Heart left ventricle (tissue), 16 donors: ENCODE results near the gene CLPTM1L. TPM values are rescaled to one million over a fixed set of nuclear protein-coding genes. Genes with fewer than 3 reads are reported as not detected.
A peak's percentile ranks its signal among the peaks of the same experiment; 100 is the strongest.
"Not testable (repeated sequence)": the region's sequence is repeated elsewhere in the genome, so short reads cannot be mapped to it uniquely, and the experiment has no call there.

Experiments used
- ATAC-seq, 4 donors: fragments of 200-7000 bp; cut with Tn5 transposase; one replicate each; pipeline ENCODE4 v1.9.1; 2020 to 2022; ENCODE audit warnings: moderate library complexity in 4 of 4, mild to moderate bottlenecking in 3 of 4, moderate number of reproducible peaks in 1 of 4
- DNase-seq, 5 donors: peaks; one replicate each; pipeline ENCODE4 v3.0.0-alpha.2; 2020
- H3K27ac ChIP-seq, 12 donors: fragments of 200-600 bp; sonication (generic) in 4 of 12; one replicate each; pipeline versions ENCODE4 v1.5.0 to v1.8.0; 2016 to 2022; ENCODE audit warnings: mild to moderate bottlenecking in 2 of 12
- H3K27me3 ChIP-seq, 9 donors: fragments of 200-600 bp; sonication (generic) in 2 of 9; one replicate each; pipeline versions ENCODE4 v1.5.1 to v1.8.0; 2016 to 2022; ENCODE audit warnings: mild to moderate bottlenecking in 3 of 9
- H3K36me3 ChIP-seq, 9 donors: fragments of 200-600 bp; sonication (generic) in 2 of 9; one replicate each; pipeline versions ENCODE4 v1.5.0 to v1.8.0; 2018 to 2022; ENCODE audit warnings: mild to moderate bottlenecking in 2 of 9
- H3K4me1 ChIP-seq, 12 donors: fragments of 200-600 bp; sonication (generic) in 4 of 12; one replicate each; pipeline versions ENCODE4 v1.5.0 to v1.8.0; 2016 to 2022; ENCODE audit warnings: mild to moderate bottlenecking in 3 of 12
- H3K4me3 ChIP-seq, 12 donors: fragments of 200-600 bp; sonication (generic) in 4 of 12; one replicate each; pipeline versions ENCODE4 v1.5.0 to v1.8.0; 2017 to 2022; ENCODE audit warnings: mild to moderate bottlenecking in 9 of 12, moderate library complexity in 4 of 12
- H3K9me3 ChIP-seq, 12 donors: fragments of 200-600 bp; sonication (generic) in 4 of 12; one replicate each; pipeline versions ENCODE4 v1.5.0 to v1.8.0; 2016 to 2022; ENCODE audit warnings: mild to moderate bottlenecking in 1 of 12
- CTCF ChIP-seq, 12 donors: fragments of 200-600 bp; sonication (generic) in 4 of 12; IDR thresholded peaks; one replicate each; pipeline versions ENCODE4 v1.5.0 to v1.8.0; 2018 to 2022; ENCODE audit warnings: antibody characterized with exemption in 12 of 12, mild to moderate bottlenecking in 5 of 12
- POLR2A ChIP-seq, 2 donors: fragments of 450-650 bp; IDR thresholded peaks; one replicate each; pipeline ENCODE4 v1.6.1; 2017; ENCODE audit warnings: antibody characterized with exemption in 2 of 2, mild to moderate bottlenecking in 2 of 2, moderate library complexity in 2 of 2
- WGBS, 4 donors: extraction: QIAGEN DNeasy Blood & Tissue Kit in 2 of 4; methylation state at CpG; one replicate each; pipeline versions ENCODE4 v1.1.5 to v1.1.7; 2013 to 2018; 5-methylcytosine and 5-hydroxymethylcytosine counted together
- intact Hi-C, 10 donors: fragments of 100-400 bp; cut with DNase I; formaldehyde crosslinking; loops; one replicate each; pipeline versions ENCODE4 v1.11.1 to v1.14.2; 2022
- polyA plus RNA-seq, 2 donors: library from polyadenylated mRNA; stranded (reverse); fragments of 200-250 nt; gene quantifications; one replicate each; pipeline ENCODE4 v1.2.3, GENCODE V29; 2013
- total RNA-seq, 9 donors: library from RNA; depleted of rRNA in 2 of 9; stranded (reverse); fragments of >200 nt in 2 of 9; fragmentation: NEBNext Ultra II Directional in 3 of 9; extraction: Animal tissue kit (Norgen Biotek cat#: 25700) in 3 of 9; gene quantifications; one replicate each; pipeline versions ENCODE4 v1.1.0 to v1.2.4, GENCODE V29; 2016 to 2023
- donor health status: ischemic (EF 13 %, LVEDD 7.1; RV severe dilation, severe dysfunction).
- donor health status: healthy with polysubstance abuse.
- donor health status: DM: no; HTN: yes; CAD: no.
- donor health status: DM: no; HTN: no; CAD: no.
- donor health status: ischemic (EF 25% LVEDD 6.9; RV normal size, moderate dysfunction).
- donor health status: ischemic (EF 25% LVEDD 5.7; RV mildly dilated, moderate dysfunction).
- donor health status: healthy.
- donor health status: DM: yes; HTN: yes; CAD: no.
- donor health status: ischemic (EF 35%, LVEDD 5.7; RV mildly dilated, moderate dysfunction).
- donor health status: nonischemic (EF 11% LVEDD 7.7; RV severe dilation, severe dysfunction).
- donor health status: DM: yes; HTN: yes; CAD: no.
- donor health status: PGD.
- donor health status: ischemic (EF 29% LVEDD 5.4; RV normal size, mild dysfunction).
- donor health status: nonischemic (EF 23%, LVEDD 6.1; RV moderate dilation, normal function).

The CLPTM1L gene
- total and polyA plus RNA-seq, 11 donors, result 23.5 to 96.8 (median 39.4) TPM

GRCh38 chr5:1276930-1277329, 68.0 kb downstream of the CLPTM1L start:
- no peaks in the 10 kb centered on the region for H3K4me1 ChIP-seq
- ATAC-seq (no peak), DNase-seq (peak in 1 of 5 donors; percentile 51)
- no peaks in the 10 kb centered on the region for H3K36me3 ChIP-seq
- no peaks in the 10 kb centered on the region for H3K27me3 ChIP-seq
- WGBS, 4 donors, result 81 to 86% (median 84%) methylated on average over 11 to 20 of the region's 20 CpGs
- no peak overlapping the region for H3K4me3 ChIP-seq
- intact Hi-C loops, result no loop called here
- H3K9me3 ChIP-seq, result peaks cover 0 to 9% (median 0%) of the 10 kb centered on the region in 12 donors
- TF ChIP-seq CTCF (IDR thresholded peaks at IDR 0.05) (no peak), POLR2A (IDR thresholded peaks at IDR 0.05) (no peak)
- H3K27ac ChIP-seq, result no peak overlapping the region

GRCh38 chr5:1275397-1276391, 69.2 kb downstream of the CLPTM1L start:
- H3K27ac ChIP-seq, intact Hi-C loops, H3K4me3 ChIP-seq, H3K36me3 ChIP-seq, H3K4me1 ChIP-seq, ATAC-seq, DNase-seq, H3K27me3 ChIP-seq, H3K9me3 ChIP-seq: not testable (repeated sequence)
- 77 to 81% (median 79%) methylated on average over 10 of the region's 10 CpGs for WGBS, 4 donors

GRCh38 chr5:1274471-1274870, 70.4 kb downstream of the CLPTM1L start:
- Histone ChIP-seq H3K27me3 (no peaks in the 10 kb centered on the region), H3K27ac (no peak overlapping the region), H3K4me1 (no peaks in the 10 kb centered on the region), H3K36me3 (no peaks in the 10 kb centered on the region), H3K9me3 (peaks cover 0 to 9% (median 0%) of the 10 kb centered on the region in 12 donors), H3K4me3 (no peak overlapping the region)
- no peak for ATAC-seq
- 82 to 86% (median 84%) methylated on average over 14 to 16 of the region's 16 CpGs for WGBS, 4 donors
- TF ChIP-seq POLR2A (IDR thresholded peaks at IDR 0.05), result no peak
- TF ChIP-seq CTCF (IDR thresholded peaks at IDR 0.05), result no peak
- DNase-seq, result no peak
- intact Hi-C loops, result no loop called here

GRCh38 chr5:1273745-1274144, 71.2 kb downstream of the CLPTM1L start:
- Histone ChIP-seq H3K4me1 (no peaks in the 10 kb centered on the region), H3K9me3 (peaks cover 0 to 5% (median 0%) of the 10 kb centered on the region in 12 donors), H3K36me3 (no peaks in the 10 kb centered on the region), H3K27me3 (no peaks in the 10 kb centered on the region), H3K4me3 (no peak overlapping the region), H3K27ac (no peak overlapping the region)
- intact Hi-C loops, result no loop called here
- no peak for TF ChIP-seq POLR2A (IDR thresholded peaks at IDR 0.05)
- TF ChIP-seq CTCF (IDR thresholded peaks at IDR 0.05), result no peak
- DNase-seq, result no peak
- ATAC-seq, result no peak
- 93 to 99% (median 95%) methylated on average over 17 to 20 of the region's 20 CpGs for WGBS, 4 donors
